HG02884 (cell line): ENCODE data around the gene SSBP4.

ENCODE experiments used
- ATAC-seq: cut with Tn5 transposase; IDR thresholded peaks from one replicate; pipeline ENCODE4 v1.9.1; 2021; ENCODE audit warnings: mild to moderate bottlenecking, moderate library complexity; ENCODE audit not compliant: unreplicated experiment

SSBP4 gene

DNA sequence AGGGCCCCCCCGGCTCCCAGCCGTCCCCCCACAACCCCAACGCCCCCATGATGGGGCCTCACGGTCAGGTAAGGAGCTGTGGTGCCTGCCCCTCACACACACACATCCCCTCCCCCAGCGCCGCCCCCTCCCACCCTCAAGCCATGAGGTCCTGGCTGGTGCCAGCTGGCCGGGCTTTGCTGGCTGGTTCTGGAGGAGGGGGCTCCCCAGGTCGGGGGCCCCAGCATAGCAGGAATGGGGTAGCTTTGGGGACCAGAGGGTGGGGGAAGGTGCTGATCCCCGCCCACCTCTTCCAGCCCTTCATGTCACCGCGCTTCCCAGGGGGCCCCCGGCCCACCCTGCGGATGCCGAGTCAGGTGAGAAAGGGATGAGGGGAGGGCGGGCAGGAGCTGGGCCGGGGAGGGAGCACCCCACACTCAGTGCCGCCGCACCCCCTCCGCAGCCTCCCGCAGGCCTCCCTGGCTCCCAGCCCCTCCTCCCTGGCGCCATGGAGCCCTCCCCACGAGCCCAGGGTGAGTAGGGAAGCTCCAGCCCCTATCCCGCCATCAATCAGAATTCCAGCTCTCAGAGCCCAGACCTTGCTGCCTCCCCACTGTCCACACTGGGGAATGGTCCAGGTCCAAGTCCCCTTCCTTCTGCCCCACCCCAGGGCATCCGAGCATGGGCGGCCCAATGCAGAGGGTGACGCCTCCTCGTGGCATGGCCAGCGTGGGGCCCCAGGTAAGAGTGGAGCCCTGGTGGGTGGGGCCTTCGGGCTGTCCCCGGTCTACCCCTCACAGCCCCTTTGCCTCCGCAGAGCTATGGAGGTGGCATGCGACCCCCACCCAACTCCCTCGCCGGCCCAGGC lies 12.4 kb downstream of the SSBP4 start:
- ATAC-seq, result no peak

DNA sequence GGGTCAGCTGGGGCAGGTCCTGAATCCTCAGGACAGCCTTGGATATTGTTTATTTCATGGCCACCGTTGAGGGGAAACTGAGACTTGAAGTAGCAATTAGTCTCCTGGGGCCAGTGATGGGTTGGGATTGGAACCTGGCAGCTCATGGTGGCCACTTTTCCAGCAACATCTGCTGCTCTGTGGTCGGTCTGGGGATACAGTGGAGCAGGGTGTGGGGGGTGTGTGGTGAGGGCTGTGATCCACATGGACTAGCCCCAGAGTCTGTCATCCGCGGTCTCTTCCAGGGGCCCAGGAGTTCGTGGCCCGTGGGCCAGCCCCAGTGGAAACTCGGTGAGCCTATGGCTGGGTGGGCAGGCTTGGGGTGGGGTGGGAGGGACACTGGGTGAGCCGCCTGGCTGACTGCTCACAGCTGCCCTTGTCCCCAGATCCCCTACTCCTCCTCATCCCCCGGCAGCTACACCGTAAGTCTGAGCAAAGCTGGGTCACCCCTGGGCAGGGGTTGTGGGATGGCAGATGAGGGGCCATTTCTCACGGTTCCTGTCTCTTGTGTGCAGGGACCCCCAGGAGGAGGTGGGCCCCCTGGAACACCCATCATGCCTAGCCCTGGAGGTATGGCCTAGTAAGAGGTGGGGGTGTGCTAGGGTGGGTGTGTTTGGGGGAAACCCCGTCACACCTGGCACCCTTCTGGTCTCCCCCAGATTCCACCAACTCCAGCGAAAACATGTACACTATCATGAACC lies 13.2 kb downstream of the SSBP4 start:
- ATAC-seq, result no peak

- no peak for ATAC-seq
Measured at GRCh38 chr19:18433015-18433691, 14.0 kb downstream of the SSBP4 start.

- ATAC-seq, result no peak
Measured at GRCh38 chr19:18433735-18434398, 14.7 kb downstream of the SSBP4 start.

GRCh38 chr19:18434411-18435175 lies 15.4 kb downstream of the SSBP4 start:
- no peak for ATAC-seq

DNA sequence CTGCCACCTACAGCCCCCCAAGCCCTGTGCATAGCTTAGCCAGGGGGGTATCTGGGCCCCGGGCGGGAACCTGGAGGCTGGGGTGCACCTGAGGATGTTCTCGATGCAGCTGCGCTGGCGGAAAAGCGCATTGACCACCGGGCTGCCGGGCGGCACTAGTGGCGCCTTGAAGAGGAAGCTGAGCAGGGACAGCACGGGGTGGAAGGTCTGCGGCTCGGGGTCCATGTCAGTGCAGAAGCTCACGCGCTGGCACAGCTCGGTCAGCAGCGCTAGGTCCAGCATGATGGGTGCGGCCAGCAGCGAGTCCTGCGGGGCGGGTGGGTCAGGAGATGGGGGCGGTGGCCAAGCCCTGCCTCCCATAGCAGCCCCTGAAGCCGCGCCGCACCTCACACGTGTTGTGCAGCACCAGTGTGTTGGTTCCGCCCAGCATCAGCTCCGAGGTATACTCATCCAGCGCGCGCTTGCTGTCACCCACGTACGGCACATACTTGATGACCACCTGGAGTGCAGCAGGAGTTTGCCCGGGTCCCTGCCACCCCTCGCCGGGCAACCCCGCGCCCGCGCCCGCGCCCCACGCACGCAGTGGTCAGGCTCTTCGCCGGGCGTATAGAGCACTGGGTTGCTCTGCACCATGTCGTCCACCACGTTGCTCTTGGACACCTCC lies 16.1 kb downstream of the SSBP4 start:
- no peak for ATAC-seq

- no peak for ATAC-seq
Measured at GRCh38 chr19:18435842-18436670, 16.9 kb downstream of the SSBP4 start.

DNA sequence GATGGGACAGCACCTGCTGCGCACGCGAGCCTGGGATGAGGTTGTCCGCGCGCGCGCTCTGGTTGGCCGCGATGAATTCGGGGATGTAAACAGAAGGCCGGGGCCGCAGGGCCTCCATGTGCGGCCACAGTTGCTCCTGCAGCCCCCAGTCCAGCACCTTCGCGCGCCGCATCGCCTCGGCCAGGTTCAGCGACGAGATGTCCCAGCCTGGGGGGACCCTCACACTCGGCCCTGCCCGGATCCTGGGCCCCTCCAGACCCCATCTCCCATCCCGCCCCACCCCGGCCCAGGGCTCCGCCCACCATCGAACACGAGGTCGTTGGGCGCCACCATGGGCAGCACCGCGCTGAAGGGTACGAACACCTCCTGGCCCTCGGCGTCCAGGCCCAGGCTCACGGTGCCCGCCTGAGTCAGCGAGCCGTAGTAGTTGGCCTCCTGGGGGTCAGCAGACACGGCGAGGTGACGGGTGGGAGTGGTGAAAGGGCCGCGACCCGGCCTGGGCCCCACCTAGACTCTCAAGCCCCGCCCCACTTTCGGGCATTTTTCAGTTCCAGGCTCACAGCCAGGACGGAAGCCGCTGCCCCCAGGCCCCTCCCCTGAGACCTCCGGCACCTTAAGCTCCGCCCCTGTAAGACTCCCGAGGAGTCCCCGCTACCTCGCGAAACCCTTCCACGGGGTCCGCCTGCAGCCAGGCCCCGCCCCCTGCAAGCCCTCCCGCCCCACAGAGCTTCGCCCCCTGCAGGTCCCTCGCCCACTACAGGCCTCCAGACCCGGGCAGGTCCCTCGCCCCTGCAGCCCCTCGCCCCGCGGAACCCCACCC lies 17.7 kb downstream of the SSBP4 start:
- no peak for ATAC-seq

DNA sequence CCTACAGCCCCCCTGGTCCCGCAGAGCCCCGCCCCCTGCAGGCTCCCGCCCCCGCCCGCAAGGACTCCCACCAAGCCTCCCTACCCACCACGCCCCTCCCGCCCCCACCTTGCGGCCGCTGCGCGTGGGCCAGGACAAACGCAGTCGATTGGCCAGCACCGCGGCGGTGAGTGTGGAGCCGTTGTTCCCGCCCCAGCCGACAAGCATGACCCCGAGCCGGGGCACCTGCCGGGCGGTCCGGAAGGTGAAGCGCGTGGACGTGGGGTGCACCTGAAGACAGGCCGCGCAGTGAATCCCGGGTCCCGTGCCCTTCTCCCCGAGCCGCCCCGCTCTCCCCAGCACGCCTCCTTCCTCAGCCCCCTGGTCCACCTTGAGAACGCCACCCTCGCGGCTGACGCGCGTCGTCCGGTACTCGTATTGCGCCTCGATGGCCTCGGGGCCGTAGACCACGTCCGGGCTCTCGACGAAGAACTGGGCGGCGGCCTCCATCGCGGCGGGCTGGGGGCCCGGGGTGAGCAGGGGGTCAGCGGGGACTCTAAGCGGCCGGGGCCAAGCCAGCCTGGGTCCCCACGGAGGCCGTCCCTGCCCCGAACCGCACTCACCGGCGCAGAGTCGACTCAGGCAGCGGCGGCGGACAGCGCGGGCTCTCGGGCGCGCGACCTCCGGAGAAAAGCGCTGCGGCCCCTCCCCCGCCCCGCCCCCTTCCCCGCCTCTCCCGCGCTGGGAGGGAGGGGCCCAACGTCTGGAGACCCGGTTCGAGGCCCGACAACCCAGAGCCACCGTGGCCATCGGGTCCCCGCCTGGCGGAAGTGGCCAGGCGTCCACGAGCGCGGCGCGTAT lies 18.5 kb downstream of the SSBP4 start, which contains the start of gene ISYNA1:
ISYNA1 (minus strand) TSS at position 643 of the 840 bp plus-strand sequence; CDS start at position 489, 154 bp downstream.
- ATAC-seq, result no peak

- no peak for ATAC-seq
Measured at GRCh38 chr19:18438331-18439024, 19.3 kb downstream of the SSBP4 start.

DNA sequence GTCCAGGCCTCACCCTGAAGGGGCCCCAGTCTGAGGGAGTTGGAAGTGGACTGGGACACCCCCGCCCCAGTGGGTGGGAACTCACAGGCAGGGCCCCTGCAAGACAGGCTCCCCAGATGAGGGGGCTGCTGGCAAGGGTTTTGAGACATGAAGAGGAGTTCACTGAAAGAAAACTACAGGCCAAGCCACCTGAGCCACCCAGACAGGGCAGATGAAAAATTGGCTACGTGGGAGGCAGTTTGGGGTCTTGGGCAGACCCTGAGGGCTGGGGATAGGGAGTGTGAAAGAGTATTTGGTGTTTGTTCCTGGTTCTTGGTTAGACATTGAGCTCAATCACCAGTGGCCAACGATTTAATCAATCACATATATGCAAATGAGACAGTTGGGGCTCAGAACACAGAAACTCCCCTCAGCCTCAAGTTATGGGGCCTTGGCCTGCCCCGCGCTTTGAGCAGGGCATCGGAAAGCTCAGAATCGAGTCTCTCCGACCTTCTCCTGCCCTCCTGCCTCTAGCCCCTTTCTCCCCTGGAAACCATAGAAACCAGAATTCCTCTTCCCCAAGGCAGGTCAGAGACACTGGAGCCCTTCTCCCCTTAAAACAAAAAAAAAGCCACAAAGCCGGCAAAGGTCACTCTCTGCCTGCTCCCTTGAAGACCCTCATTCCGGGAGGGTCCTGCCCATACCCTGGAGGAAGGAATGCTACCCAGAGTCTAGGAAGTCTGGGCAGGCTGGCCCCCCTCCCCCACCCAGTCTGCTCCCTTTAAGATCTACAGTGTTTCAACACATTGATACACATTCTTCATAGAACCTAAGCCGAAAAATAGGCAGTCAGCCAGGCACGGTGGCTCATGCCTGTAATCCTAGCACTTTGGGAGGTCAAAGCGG lies 20.1 kb downstream of the SSBP4 start:
- no peak for ATAC-seq

- ATAC-seq, result no peak
Measured at GRCh38 chr19:18439910-18440237, 20.7 kb downstream of the SSBP4 start.

GRCh38 chr19:18440415-18440877 lies 21.2 kb downstream of the SSBP4 start:
- no peak for ATAC-seq

- no peak for ATAC-seq
Measured at GRCh38 chr19:18440936-18441803, 22.0 kb downstream of the SSBP4 start.
